Activated naive CD8-positive, alpha-beta T cell treated with anti-CD3 and anti-CD28 coated beads, Interleukin-2, amount 50 U/mL, for 16 hours (primary cell): Measurements from ENCODE around the gene BTC.
"Not testable (repeated sequence)": the region's sequence is repeated elsewhere in the genome, so short reads cannot be mapped to it uniquely, and the experiment has no call there.

Experiments used
- DNase-seq: peaks from one replicate; pipeline ENCODE4 v3.0.0-alpha.2; 2020; ENCODE audit warnings: low read depth, low spot score

The BTC gene

DNA sequence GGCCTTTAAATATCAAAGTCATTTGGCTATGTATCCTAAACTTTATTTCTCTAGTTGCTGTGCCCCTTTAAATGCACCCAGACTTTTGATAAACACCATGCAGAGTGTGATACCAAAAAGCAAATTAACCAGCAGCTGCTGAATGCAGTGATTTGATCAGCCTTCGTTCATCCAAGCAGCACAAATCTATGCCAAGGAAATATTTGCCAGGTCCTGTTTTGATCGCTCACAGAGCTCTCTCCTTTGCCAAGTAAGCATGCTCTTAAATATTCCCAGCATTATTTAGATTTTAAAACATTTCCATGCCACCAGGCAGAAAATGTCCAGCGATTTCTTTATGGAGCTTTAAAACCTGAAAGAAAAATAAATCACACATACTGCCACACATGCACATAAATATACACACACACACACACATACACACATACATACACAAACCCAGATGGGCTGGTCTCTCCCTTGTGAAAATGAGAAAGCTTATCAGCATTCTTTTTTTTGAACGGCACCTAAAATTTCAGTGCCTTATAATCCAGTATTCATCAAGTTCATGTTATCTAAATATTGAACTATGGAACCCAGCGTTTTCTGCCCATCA is 35.7 kb downstream of the BTC start:
- DNase-seq, result no peak

DNA sequence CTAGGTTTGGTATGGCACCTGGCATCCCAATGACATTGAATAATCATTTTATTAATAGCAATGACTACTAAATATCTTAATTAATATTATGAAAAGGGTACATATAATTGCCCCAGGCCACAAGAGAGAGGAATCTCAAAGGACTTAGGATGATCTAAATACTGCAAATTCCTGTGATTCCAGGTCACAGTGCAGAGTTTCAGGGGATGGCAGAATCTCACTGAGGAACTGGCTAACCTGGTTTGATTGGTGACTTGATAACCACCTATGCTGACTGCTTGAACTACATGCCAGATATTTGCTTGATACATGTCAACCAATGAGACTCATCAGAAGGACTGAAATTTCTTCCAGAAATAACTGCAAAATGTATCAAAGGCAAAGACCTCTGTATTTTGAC is 37.2 kb downstream of the BTC start:
- no peak for DNase-seq

DNA sequence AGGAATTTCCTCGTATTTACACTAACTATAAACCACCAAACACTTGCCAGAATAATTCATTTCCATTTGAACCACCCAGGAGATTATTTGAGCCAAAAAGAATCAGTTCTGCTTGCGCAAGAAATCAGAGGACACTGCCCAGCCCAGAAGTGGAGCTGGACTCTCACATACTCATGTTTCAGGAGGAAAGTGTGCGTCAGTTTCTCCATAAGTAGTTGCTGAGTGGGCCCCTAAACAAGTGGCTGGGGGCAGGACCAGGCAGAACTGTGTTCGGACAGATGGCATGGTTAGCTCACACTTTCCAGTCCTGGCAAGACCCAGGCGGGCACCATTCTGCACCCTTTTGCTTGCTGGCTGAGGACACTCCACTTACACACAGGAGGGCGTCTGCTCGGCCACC is 38.8 kb downstream of the BTC start:
- DNase-seq, result no peak

DNA sequence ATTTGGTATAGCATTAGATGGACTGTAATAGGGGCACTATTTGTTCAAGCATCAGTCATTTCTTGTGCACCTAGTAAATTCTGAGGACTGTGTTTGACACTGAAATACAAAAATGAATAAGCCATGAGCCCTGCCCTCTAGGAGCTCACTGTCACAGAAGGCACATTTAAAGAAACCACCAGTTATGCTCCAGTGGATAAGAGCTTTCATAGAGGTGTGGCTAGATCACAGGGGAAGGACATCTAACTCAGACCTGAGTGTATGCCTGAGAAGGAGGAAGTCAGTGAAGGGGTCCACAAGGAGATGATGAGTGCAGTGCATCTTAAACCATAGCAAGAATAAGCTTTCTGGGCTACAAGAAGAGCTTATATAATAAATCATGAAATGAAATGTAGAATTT is 40.1 kb downstream of the BTC start:
- no peak for DNase-seq

DNA sequence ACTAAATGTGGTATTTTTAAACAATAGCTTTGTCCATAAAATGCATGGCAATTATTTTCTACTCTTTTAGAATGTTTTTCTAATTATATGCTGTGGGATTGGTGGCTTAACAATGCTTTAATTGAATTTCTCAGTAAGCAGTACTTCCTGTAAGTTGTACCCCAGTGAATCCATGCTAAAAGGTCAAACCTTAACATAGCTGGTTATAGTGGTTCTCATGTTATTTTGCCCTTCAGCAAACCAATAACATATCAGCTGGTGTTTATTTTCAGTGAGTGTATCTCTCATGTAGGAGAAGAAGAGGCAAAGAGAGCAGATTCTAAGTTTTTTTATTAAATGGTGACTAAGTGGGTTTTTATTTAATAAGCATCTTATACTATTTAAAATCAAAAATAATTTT is 41.5 kb downstream of the BTC start:
- no peak for DNase-seq

DNA sequence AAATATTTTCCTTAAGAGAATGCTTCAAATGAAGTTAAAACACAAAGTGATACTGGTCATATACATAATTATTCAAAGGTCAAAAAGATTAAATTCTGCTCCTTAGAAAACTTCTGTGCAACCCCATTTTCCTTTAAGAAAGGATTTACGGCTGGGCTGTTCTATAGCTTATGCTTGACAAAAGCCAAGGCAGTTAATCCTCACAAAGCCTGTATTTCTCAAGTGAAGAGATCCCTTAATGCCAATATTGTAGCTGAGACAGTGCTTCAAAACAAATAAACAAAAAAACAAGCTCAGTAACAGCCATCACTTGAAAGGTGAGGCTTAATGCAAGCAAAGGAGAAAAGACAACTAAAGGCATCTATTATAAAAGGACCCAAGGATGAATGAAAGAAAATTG is 42.5 kb downstream of the BTC start:
- no peak for DNase-seq

DNA sequence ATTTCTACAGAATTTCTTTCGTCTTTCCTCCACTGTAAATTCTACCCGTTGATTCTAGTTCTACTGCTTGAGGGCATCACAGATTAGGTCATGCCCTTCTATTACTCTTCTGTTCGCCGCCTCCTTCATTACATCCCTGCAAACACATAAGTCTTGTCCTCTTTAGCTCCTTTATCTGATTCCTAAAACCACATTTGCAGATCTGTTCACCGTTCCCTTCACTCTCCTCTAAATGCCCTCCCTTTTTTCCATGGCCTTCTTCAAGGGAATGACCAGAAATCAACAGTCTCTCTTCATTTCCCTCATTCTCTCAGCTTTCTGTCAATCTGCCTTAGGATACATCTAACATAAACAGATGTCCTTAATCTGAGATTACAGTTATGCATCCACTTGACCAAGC is 43.1 kb downstream of the BTC start:
- DNase-seq, result no peak

DNA sequence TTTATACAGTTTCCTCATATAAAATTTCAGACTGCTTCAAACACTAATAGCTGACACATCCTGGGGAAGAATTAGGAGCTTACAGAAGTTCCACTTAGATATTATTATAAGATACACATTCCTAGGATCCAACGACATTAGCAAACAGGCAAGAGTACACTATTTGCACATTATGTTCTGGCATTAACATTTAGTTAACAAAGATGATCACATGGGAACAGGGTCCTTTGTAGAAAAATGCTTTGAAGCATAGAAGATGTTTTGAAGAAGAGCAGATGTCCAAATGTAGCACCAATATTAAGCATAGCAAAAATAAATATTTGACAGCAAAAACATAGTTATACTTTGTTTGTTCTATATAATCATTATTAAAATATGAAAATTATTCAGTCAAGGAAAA is 52.1 kb downstream of the BTC start:
- no peak for DNase-seq

DNA sequence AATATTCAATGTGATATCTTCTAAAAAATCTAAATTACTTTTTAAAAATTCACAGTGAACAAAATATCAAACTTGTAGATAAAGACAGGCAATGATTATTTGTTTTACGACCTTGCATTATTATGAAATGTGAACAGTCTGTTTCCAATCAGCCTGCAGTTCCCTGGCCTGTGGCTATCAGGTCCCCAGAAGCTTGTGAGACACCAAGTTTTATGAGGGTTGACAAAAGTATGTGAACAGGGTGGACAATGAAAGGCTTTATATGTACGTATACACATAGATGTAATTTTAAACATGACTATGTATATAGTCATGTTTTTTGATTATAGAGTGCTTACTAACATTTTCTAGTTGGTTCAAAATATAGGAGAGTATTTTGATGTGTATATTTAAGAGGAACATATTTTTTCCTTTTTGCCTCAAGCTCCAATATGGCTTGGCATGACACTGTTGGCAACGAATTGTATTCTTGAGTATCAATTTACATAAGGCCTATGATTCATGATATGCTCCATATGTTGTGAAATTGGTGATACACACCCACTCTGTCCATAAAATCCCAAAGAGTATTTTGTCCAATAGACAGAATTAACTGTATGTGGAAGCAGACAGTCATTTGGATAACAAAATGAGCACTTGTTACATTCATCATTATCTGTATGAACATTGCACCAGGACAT is 55.7 kb downstream of the BTC start:
- no peak for DNase-seq

DNA sequence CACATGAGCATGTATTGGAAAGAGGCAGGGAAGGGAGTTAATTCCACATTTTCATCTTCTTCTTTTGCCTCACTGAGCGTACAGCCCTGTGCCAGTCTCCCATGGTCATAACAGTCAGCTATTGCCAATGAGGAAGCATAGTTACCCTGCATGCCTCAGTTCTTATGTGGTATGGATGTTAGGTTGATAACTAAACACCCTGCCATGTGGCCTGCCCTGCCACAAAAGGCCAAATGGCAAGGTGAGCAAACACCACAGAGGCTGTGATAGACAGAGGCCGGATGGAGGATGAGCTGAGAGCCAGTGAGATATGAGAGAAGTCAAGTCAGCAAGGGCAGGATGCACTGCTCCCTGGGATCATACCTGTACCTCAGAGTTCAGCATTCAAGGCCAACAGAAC is 59.3 kb downstream of the BTC start:
- no peak for DNase-seq

DNA sequence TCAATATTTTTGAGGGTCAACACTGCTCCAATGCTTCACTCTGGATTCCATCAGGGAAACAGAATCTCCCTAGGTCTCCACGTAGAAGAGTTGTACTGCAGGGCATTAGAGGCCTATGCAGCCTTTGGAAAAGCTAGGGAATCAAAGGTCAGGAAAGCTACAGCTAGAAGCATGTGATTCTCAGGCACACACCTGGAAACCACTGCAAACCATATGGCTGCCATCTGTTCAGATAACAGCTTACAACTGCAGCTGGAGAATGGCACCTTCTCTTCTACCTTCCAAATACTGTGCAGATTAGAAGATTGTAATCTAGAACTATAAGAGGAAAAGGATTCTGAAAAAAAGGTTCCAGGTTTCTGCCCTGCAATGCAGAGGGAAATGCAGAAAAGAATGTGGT is 60.6 kb downstream of the BTC start:
- DNase-seq, result no peak

DNA sequence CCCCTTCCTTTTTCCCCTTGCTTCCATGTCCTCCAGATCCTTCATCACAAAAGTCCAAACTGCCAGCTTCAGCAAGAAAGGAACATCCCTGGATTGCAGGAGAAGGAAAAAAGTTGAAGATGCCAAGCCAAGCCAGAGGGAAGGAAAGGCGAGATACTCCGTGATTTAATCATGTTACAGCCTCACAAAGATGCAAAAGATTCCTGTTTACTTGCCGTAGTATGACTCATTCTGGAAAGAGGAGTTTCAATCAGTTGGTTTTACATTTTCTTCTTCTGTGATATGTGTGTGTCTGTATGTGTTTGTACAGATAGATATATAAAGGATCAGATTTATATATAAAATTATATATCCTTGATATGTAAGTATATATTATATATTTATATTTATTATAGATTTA is 69.3 kb downstream of the BTC start:
- no peak for DNase-seq

DNA sequence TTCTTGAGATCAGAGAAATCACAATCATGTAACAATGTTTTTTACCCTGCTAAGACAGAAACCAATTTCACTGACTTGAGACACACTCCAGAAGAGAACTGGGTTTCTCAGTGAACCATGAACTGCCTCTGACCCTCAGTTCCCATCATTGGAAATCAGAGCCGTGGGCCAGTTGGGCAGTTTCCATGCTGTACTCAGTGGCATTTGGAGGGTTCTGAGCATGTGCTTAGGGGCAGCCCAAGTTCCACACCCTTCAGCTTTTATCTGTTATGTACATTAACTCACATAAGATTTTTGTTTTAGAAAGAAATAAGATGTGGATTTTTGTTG is 77.9 kb downstream of the BTC start:
- DNase-seq, result no peak

DNA sequence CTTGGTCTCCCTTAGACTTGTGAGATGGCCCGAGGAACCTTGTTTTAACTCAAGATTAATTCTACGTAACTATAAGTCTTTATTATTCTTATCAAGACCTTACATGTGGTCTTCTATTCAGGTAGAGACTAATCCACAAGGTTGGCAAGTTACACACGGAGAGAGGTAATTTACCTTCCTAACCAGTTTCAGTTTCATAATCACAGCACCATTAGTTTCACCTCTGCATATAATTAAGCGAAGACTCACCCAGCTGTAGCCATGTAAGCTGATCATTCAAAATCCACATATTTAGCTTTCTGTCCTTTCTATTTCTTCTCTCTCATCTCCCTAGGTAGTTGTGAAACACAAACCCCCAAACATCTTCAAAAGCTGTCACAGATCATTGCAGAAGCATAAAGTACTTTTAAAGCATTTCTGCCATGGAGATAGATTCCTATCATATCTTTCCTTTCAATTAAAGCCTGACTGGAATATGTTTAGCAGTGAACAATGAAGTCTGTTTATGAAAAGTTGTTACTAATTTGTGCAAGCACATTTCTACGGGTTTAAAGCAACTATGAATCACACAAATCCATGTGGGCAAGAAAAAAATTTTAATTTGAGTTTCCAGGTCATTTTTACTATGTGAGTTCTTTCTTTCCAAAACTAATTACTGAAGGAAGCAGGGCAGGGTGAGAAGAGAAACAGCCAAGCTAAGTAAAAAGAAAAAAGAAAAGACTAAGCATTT is 78.5 kb downstream of the BTC start:
- DNase-seq, result no peak

DNA sequence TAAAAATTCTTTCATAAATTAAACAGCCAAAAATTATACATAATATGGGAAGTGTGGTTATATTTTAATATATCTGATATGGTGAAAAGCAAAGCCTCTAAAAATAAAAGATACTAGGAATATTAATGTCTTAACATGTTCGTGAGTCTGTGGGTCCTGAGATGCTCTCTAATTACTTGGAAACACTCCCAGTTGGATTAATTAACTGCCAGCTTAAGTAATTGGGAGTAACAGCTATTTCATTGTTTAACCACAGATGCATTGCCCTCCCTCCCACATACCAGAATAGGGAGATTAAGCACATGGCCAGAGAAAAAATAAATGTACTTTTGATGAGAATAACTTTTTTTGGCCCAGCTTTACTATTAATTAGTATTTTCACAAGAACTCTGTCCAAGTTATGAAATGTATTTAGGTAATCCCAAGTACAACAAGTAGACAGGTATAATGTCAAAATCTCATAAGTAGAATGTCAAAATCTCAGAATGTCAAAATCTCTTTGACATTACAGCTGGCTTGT is 79.7 kb downstream of the BTC start:
- no peak for DNase-seq

DNA sequence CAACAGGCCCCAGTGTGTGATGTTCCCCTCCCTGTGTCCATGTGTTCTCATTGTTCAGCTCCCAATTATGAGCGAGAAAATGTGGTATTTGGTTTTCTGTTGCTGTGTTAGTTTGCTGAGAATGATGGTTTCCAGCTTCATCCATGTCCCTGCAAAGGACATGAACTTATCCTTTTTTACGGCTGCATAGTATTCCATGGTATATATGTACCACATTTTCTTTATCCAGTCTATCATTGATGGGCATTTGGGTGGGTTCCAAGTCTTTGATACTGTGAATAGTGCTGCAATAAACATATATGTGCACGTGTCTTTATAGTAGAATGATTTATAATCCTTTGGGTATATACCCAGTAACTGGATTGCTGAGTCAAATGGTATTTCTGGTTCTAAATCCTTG is 86.2 kb downstream of the BTC start:
- DNase-seq, result not testable (repeated sequence)
